HepG2 (cell line): ENCODE results near the gene TRIM28. TPM values are rescaled to one million over a fixed set of nuclear protein-coding genes. Genes with fewer than 3 reads are reported as not detected.

ENCODE experiments used
- AKNA ChIP-seq: sonication (generic); formaldehyde crosslinking; IDR thresholded peaks from 2 replicates; pipeline ENCODE4 v1.4.0; 2020; ENCODE audit warnings: missing genetic modification reagents, borderline replicate concordance
- CHD2 ChIP-seq: IDR thresholded peaks from 2 replicates; pipeline ENCODE4 v1.6.1; 2011; ENCODE audit warnings: low read depth, low read length, improper control_type of control experiment
- DNMT1 ChIP-seq: sonication (generic); formaldehyde crosslinking; IDR thresholded peaks from 2 replicates; pipeline ENCODE4 v1.5.1; 2020; ENCODE audit warnings: mild to moderate bottlenecking, missing genetic modification reagents
- FUBP1 ChIP-seq: sonication (generic); formaldehyde crosslinking; IDR thresholded peaks from 2 replicates; pipeline ENCODE4 v1.5.1; 2020; ENCODE audit warnings: missing genetic modification reagents, mild to moderate bottlenecking, borderline replicate concordance
- GPN1 ChIP-seq: sonication (generic); formaldehyde crosslinking; IDR thresholded peaks from 2 replicates; pipeline ENCODE4 v1.5.1; 2020; ENCODE audit warnings: missing genetic modification reagents, borderline replicate concordance
- KAT8 ChIP-seq: IDR thresholded peaks from 2 replicates; pipeline ENCODE4 v1.6.1; 2016; ENCODE audit warnings: missing genetic modification reagents, missing compliant biosample characterization
- KLF6 ChIP-seq: IDR thresholded peaks from 2 replicates; pipeline ENCODE4 v1.8.0; 2016; ENCODE audit warnings: missing biosample characterization, missing genetic modification reagents
- MEIS1 ChIP-seq: sonication (generic); formaldehyde crosslinking; IDR thresholded peaks from 2 replicates; pipeline ENCODE4 v1.9.0; 2021; ENCODE audit warnings: mild to moderate bottlenecking, missing genetic modification reagents, moderate library complexity, borderline replicate concordance
- NCOA5 ChIP-seq: sonication (generic); formaldehyde crosslinking; IDR thresholded peaks from 2 replicates; pipeline ENCODE4 v1.4.0; 2020; ENCODE audit warnings: missing genetic modification reagents
- NR2C2 ChIP-seq: sonication (generic); formaldehyde crosslinking; IDR thresholded peaks from 2 replicates; pipeline ENCODE4 v1.4.0; 2020; ENCODE audit warnings: missing genetic modification reagents, mild to moderate bottlenecking, moderate library complexity, borderline replicate concordance
- PRMT3 ChIP-seq: sonication (generic); formaldehyde crosslinking; IDR thresholded peaks from 2 replicates; pipeline ENCODE4 v1.8.1; 2022; ENCODE audit warnings: low read depth, mild to moderate bottlenecking, moderate library complexity, missing genetic modification reagents, borderline replicate concordance
- REXO4 ChIP-seq: sonication (generic); formaldehyde crosslinking; IDR thresholded peaks from 2 replicates; pipeline ENCODE4 v1.8.0; 2022; ENCODE audit warnings: missing genetic modification reagents, mild to moderate bottlenecking, borderline replicate concordance
- RNF219 ChIP-seq: sonication (generic); formaldehyde crosslinking; IDR thresholded peaks from 2 replicates; pipeline ENCODE4 v1.5.0; 2020; ENCODE audit warnings: mild to moderate bottlenecking, missing genetic modification reagents
- SRY ChIP-seq: sonication (generic); formaldehyde crosslinking; IDR thresholded peaks from 2 replicates; pipeline ENCODE4 v1.8.0; 2022; ENCODE audit warnings: mild to moderate bottlenecking, missing genetic modification reagents
- XBP1 ChIP-seq: sonication (generic); formaldehyde crosslinking; IDR thresholded peaks from 2 replicates; pipeline ENCODE4 v1.5.0; 2020; ENCODE audit warnings: missing genetic modification reagents
- ZNF24 ChIP-seq: fragments of 450-650 bp; IDR thresholded peaks from 2 replicates; pipeline ENCODE4 v1.6.1; 2017; ENCODE audit warnings: antibody characterized with exemption, mild to moderate bottlenecking
- ZNF335 ChIP-seq: sonication (generic); formaldehyde crosslinking; IDR thresholded peaks from 2 replicates; pipeline ENCODE4 v1.4.0; 2020; ENCODE audit warnings: missing genetic modification reagents
- ZNF34 ChIP-seq: sonication (generic); formaldehyde crosslinking; IDR thresholded peaks from 2 replicates; pipeline ENCODE4 v1.4.0; 2020; ENCODE audit warnings: mild to moderate bottlenecking, missing genetic modification reagents, borderline replicate concordance
- ZNF619 ChIP-seq: sonication (generic); formaldehyde crosslinking; IDR thresholded peaks from 2 replicates; pipeline ENCODE4 v1.4.0; 2020; ENCODE audit warnings: mild to moderate bottlenecking, missing genetic modification reagents
- ZNF780A ChIP-seq: sonication (generic); formaldehyde crosslinking; IDR thresholded peaks from 2 replicates; pipeline ENCODE4 v1.8.0; 2022; ENCODE audit warnings: mild to moderate bottlenecking, missing genetic modification reagents, moderate library complexity
- polyA plus RNA-seq, 8 experiments: library from polyadenylated mRNA; depleted of rRNA in 3 of 8; stranded (reverse) in 7 of 8; unstranded in 1 of 8; fragments of >200 nt; fragmentation: Illumina TruSeq in 4 of 8; extraction: Trizol in 4 of 8; gene quantifications; 2 replicates each; pipeline versions ENCODE4 v1.2.1 to v1.2.3, GENCODE V29; 2011 to 2016; ENCODE audit warnings: low read depth in 4 of 8, missing spikeins in 1 of 8, mixed read lengths in 1 of 8; ENCODE audit not compliant: insufficient read depth in 1 of 8
- total RNA-seq, 5 experiments: library from RNA; depleted of rRNA; stranded (reverse); fragments of >200 nt; fragmentation: Illumina TruSeq; extraction: Trizol; gene quantifications; 2 replicates each; pipeline ENCODE4 v1.2.3, GENCODE V29; 2016; ENCODE audit warnings: low read depth in 1 of 5

TRIM28 gene
- total and polyA plus RNA-seq, 2 of the 13 experiments (the other 11 are each of a cell fraction or from before 2014, with no cell fraction given), result 361 to 439 TPM

- TF ChIP-seq ZNF34 (CRISPR knock-in tag) (0 out of 2 replicates have a peak, but pooled peaks have one; percentile 60), SRY (CRISPR knock-in tag) (no peak), REXO4 (no peak), KAT8 (CRISPR knock-in tag) (peak; percentile 78), NR2C2 (CRISPR knock-in tag) (peak; percentile 99), ZNF780A (no peak), ZNF335 (CRISPR knock-in tag) (no peak), MEIS1 (CRISPR knock-in tag) (no peak), FUBP1 (CRISPR knock-in tag) (no peak), ZNF619 (CRISPR knock-in tag) (peak; percentile 42; the same call in 1 of the 2 replicates), ZNF24 (no peak), XBP1 (CRISPR knock-in tag) (no peak), CHD2 (no peak), NCOA5 (CRISPR knock-in tag) (no peak), AKNA (no peak), PRMT3 (no peak), KLF6 (no peak), DNMT1 (no peak), GPN1 (CRISPR knock-in tag) (no peak), RNF219 (no peak)
Observed at GRCh38 chr19:58554494-58555368, 10.9 kb downstream of the TRIM28 start, which contains the start of gene CHMP2A (continued).
